GM04503 (cell line): ENCODE measurements around the gene MYOG.
A peak's percentile ranks its signal among the peaks of the same experiment; 100 is the strongest.

Experiments
- DNase-seq: peaks from one replicate; pipeline ENCODE4 v3.0.0-alpha.2; 2012; ENCODE audit warnings: low read depth

The MYOG gene

GRCh38 chr1:203072002-203072602 lies 13.7 kb downstream of the MYOG start:
- DNase-seq, result no peak

GRCh38 chr1:203069030-203069747 lies 16.6 kb downstream of the MYOG start:
- peak; percentile 42 for DNase-seq

GRCh38 chr1:203066965-203067364 lies 18.8 kb downstream of the MYOG start:
- DNase-seq, result no peak

GRCh38 chr1:203065986-203066385 lies 19.8 kb downstream of the MYOG start:
- no peak for DNase-seq

GRCh38 chr1:203065191-203065590 lies 20.6 kb downstream of the MYOG start:
- no peak for DNase-seq

- no peak for DNase-seq
Observed at GRCh38 chr1:203063287-203063686, 22.5 kb downstream of the MYOG start.

GRCh38 chr1:203060115-203060514 lies 25.7 kb downstream of the MYOG start:
- no peak for DNase-seq

GRCh38 chr1:203059485-203059884 lies 26.3 kb downstream of the MYOG start:
- no peak for DNase-seq

- DNase-seq, result no peak
Observed at GRCh38 chr1:203058676-203058935, 27.2 kb downstream of the MYOG start.

GRCh38 chr1:203057911-203058675 lies 27.7 kb downstream of the MYOG start:
- DNase-seq, result peak; percentile 62

- DNase-seq, result no peak
Observed at GRCh38 chr1:203056516-203056915, 29.3 kb downstream of the MYOG start.

GRCh38 chr1:203056012-203056411 lies 29.8 kb downstream of the MYOG start:
- DNase-seq, result no peak

GRCh38 chr1:203055161-203055799 lies 30.5 kb downstream of the MYOG start:
- DNase-seq, result no peak

- DNase-seq, result no peak
Observed at GRCh38 chr1:203054642-203055041, 31.2 kb downstream of the MYOG start.

GRCh38 chr1:203054184-203054583 lies 31.6 kb downstream of the MYOG start:
- DNase-seq, result no peak

- DNase-seq, result no peak
Observed at GRCh38 chr1:203052601-203053000, 33.2 kb downstream of the MYOG start.

- DNase-seq, result no peak
Observed at GRCh38 chr1:203051841-203052324, 33.9 kb downstream of the MYOG start.

- DNase-seq, result no peak
Observed at GRCh38 chr1:203050826-203051225, 35.0 kb downstream of the MYOG start.

- DNase-seq, result no peak
Observed at GRCh38 chr1:203049576-203050180, 36.1 kb downstream of the MYOG start.

GRCh38 chr1:203049077-203049476 lies 36.7 kb downstream of the MYOG start:
- no peak for DNase-seq

GRCh38 chr1:203048555-203049051 lies 37.2 kb downstream of the MYOG start:
- DNase-seq, result no peak

- DNase-seq, result no peak
Observed at GRCh38 chr1:203048086-203048485, 37.7 kb downstream of the MYOG start.
